GM18951 (cell line): ENCODE results near the gene ZNF573.
A peak's percentile ranks its signal among the peaks of the same experiment; 100 is the strongest.
"Not testable (repeated sequence)": the region's sequence is repeated elsewhere in the genome, so short reads cannot be mapped to it uniquely, and the experiment has no call there.

ENCODE experiments used
- POLR2A ChIP-seq: IDR thresholded peaks from 4 replicates; pipeline ENCODE4 v1.6.1; 2011; ENCODE audit warnings: mild to moderate bottlenecking; ENCODE audit not compliant: insufficient read length, insufficient read depth; ENCODE audit errors: extremely low read depth
- in situ Hi-C: fragments of 300-500 bp; cut with MboI; formaldehyde crosslinking; loops from one replicate; pipeline ENCODE4 v1.12.0; 2022; ENCODE audit warnings: low sequenced_read_pairs, mixed read lengths, inconsistent platforms; ENCODE audit not compliant: unreplicated experiment

ZNF573 gene

GRCh38 chr19:37779127-37780005 lies at the start of gene ZNF573:
Gene ZNF573, minus strand, starts transcription at chr19:37779586. Its CDS starts 5,857 bp downstream, at chr19:37773729.
- in situ Hi-C loops = no loop called here
- TF ChIP-seq POLR2A = peak; percentile 72

GRCh38 chr19:37817180-37817981 lies 38.0 kb upstream of the ZNF573 start:
- no peak for TF ChIP-seq POLR2A
- in situ Hi-C loops = no loop called here

- in situ Hi-C loops = not testable (repeated sequence)
Observed at GRCh38 chr19:37815611-37816010, 36.2 kb upstream of the ZNF573 start.

- in situ Hi-C loops = no loop called here
- no peak for TF ChIP-seq POLR2A
Observed at GRCh38 chr19:37813340-37813739, 34.0 kb upstream of the ZNF573 start.

GRCh38 chr19:37809366-37809765 lies 30.0 kb upstream of the ZNF573 start:
- in situ Hi-C loops = no loop called here
- no peak for TF ChIP-seq POLR2A

- in situ Hi-C loops = no loop called here
- TF ChIP-seq POLR2A = no peak
Observed at GRCh38 chr19:37803249-37803840, 24.0 kb upstream of the ZNF573 start.

- no peak for TF ChIP-seq POLR2A
- in situ Hi-C loops = no loop called here
Observed at GRCh38 chr19:37790244-37790925, 11.0 kb upstream of the ZNF573 start.

GRCh38 chr19:37778613-37779126 lies 716 bp downstream of the ZNF573 start:
- TF ChIP-seq POLR2A = no peak
- in situ Hi-C loops = no loop called here

- TF ChIP-seq POLR2A = no peak
- in situ Hi-C loops = no loop called here
Observed at GRCh38 chr19:37770985-37771384, 8.4 kb downstream of the ZNF573 start.

GRCh38 chr19:37763488-37763887 lies 15.9 kb downstream of the ZNF573 start:
- in situ Hi-C loops = no loop called here
- TF ChIP-seq POLR2A = no peak

- in situ Hi-C loops = not testable (repeated sequence)
Observed at GRCh38 chr19:37757683-37758082, 21.7 kb downstream of the ZNF573 start.

GRCh38 chr19:37738371-37738770 lies 41.0 kb downstream of the ZNF573 start:
- in situ Hi-C loops = no loop called here
- TF ChIP-seq POLR2A = no peak

- no peak for TF ChIP-seq POLR2A
- in situ Hi-C loops = no loop called here
Observed at GRCh38 chr19:37725181-37725580, 54.2 kb downstream of the ZNF573 start.

GRCh38 chr19:37719927-37720265 lies 59.5 kb downstream of the ZNF573 start:
- in situ Hi-C loops = no loop called here
- no peak for TF ChIP-seq POLR2A
